Retina (tissue), 1 donor: ENCODE data around the gene C5orf63.
A peak's percentile ranks its signal among the peaks of the same experiment; 100 is the strongest.
"Not testable (repeated sequence)": the region's sequence is repeated elsewhere in the genome, so short reads cannot be mapped to it uniquely, and the experiment has no call there.

ENCODE experiments used
- DNase-seq: peaks from one replicate; pipeline ENCODE4 v3.0.0-alpha.2; 2016

C5orf63 gene

DNA sequence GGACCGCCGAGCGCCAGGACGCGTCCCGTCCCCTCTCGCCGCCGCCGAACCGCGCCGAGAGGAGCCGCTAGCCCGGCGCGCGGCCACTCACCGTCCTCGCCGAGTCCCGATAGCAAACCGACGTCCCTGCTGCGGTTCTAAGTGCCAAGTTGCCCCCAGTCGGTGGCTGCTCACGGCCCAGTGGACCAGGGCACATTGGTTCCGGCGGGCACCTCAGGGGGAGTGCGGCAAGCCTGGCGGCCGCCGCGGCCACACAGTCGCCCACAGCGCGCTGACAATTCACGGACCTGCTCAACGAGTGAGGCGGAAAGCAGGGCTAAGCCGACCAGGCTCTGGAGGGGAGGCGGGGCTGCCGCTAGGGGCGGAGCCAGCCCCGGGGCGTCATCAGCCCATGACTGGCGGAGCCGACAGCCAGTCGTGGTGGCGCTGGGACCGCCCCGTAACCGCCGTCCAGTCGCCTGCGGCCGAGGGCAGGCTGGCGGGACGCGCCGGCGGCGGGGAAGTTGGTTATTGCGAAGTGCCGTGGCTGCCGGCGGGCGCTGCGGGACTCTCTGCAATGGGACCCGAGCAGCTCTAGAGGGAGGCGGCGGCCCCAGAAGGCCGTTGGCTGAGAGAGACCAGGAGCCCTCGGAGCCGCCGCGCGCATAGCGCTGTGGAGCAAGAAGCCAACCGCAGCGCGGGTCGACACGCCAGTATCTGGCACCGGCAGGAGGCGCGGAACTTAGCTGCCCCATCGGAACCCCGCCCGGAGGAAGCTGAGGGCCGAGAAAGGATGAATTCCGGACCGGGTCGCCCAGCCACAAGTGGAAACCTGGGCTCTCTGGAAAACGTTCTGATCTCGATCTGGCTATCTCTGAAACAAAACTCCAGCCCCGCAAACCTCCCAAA is 42.8 kb downstream of the C5orf63 start, which contains the start of gene MARCHF3:
Gene MARCHF3, minus strand, starts transcription at position 300 of the 888 bp plus-strand sequence. CDS start 112,387 bp downstream, outside the sequence.
- peak; percentile 98 for DNase-seq

DNA sequence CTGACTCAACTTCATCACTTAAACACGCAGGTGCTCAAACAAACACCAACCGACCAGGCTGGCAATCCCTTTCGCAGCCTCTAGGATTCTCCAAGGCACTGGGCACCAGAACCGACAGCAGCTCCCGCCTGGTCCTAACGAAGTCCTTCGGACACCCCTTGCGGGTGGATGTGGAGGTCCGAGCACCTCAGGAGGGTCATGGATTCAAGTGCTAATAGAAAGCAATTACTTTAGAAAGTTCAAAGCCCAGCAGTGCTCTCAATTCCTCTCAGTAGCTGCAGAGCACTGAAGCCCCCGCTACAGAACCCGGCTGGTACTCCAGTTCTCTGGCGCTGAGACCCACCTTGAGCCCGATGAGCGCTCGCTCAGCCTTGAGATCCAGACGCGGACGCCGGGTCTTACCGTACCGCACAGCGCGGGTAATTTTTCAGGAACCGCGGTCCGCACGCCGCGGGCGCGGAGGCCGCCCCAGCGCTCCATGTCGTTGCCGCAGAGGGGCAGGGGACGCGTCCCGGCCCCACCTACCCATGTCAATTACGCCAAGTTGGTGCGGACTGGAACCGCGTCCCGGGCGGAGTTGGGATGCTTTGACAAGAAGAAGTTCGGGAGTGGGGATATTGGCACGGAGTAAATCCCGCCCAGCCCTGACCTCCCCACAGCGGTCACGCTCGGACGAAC is 43.6 kb downstream of the C5orf63 start:
- peak; percentile 85 for DNase-seq

DNA sequence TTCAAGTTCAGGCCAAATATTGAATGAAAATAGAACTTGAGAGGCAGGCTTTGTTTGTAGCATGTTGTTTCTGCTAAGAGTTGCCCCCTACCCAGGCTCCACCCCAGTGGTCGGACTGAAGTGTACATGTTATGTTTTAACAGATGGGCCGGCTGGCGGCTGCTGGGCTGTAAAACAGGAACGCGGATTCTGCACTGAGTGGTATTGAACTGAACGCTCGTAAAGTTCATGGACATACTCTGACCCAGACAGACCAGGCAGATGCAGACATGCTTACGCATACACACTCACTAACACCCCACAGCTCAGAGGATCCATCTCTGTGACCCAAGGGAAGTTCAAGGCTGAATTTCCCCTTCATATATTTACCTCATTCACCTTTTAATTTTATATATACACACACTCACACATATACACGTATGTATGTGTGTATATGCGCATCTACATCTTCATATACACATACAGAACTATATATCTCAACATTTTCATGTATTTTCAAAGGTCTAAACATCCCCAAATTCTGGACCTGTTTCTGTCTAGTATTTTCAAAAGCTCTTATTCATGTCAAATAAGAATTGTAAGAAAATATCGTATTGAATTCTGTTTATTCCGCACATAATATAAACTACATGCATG is 44.4 kb downstream of the C5orf63 start:
- peak; percentile 77 for DNase-seq

DNA sequence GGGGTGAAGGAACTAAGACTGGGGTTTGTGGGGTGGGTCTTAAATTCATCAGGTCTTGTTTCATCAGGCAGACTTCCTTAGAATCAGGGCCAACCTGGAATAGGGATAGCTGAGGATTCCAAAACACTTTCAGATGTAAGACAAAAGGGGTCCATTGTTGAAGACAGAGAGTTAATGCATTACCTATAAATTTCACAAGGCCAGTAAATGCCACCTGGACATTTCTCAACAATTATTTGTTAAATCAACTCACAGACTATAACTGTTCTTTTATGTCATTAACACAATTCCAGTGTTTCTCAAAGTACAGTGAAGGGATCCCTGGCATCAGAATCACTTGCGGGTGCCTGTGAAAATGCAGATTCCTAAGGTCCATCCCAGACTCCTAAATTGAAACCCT is 45.8 kb downstream of the C5orf63 start:
- no peak for DNase-seq

DNA sequence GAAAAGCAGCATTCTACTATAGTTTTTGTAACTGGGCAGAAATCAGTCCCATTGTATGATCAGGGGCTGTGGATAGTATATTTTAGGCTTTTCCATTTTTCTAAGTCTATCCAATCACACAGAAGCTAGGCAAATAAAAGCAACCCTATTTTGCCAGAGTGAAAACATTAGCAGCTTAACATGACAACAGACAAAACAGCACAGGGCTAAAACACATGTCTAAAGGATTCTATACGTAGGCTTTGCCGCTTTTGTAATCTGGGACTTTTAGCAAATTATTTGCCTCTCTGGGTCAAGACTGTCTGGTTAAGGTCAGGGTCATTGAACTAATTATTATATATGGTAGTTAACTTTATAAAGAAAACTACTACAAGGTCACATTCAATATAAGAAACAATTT is 47.1 kb downstream of the C5orf63 start:
- DNase-seq = no peak

DNA sequence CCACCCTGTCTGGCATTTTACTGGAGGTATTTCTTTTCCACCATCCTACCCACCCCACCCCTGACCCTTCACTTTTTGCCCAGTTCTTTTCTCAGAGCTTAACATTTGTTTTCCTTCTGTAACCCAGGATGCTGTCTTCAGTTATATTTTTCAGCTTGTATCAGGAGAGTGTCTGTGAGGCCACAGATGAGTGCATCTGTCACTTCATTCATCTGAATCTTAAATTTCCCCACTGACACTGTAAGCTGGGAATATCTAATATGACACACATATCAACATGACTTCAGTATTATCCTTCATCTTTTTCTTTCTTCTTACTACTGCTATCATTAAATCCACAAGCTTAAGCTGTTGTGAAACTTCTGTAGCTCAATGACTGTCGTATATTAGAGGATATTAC is 47.8 kb downstream of the C5orf63 start:
- DNase-seq = peak; percentile 53

DNA sequence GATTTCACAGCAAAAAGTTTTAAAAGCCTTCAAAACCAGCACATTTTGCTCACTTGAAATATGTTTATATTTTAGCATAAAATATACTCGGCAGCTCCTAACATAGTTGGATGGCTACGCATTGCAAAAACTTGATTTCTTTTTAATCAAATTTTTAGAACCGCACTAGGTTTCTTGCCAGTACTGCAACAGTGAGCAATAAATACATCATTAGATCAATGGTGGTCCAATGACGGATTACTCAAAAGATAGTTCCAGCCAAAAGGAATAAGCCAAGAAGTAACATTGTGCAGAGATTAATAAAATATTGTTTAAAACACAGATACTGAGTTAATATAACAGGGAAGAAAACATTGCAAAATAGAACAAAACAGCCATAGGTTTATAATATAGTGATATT is 48.5 kb downstream of the C5orf63 start:
- DNase-seq = no peak

DNA sequence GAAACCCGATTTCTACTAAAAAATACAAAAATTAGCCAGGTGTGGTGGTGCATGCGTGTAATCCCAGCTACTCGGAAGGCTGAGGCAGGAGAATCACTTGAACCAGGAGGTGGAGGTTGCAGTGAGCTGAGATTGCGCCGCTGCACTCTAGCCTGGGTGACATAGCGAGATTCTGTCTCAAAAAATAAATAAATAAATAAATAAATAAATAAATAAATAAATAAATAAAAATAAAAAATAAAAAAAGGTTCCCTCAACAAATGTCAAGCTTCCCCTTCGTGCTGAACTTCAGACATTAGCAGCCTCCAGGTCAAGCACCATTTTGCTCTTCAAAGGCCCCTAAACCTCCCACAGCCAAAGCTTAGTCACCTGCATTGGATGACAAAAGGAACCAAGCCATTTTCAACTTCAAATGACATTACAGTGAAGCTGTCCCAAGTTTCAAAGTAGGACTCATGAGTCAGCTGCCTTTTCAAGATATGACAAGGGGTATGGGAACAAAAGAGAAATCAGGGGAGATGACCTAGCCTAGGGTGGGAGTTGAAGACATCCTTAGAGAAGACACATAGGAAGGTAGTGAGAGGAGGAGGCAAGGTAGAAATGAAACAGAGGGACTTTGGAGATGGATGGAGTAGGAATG is 49.6 kb downstream of the C5orf63 start:
- not testable (repeated sequence) for DNase-seq

DNA sequence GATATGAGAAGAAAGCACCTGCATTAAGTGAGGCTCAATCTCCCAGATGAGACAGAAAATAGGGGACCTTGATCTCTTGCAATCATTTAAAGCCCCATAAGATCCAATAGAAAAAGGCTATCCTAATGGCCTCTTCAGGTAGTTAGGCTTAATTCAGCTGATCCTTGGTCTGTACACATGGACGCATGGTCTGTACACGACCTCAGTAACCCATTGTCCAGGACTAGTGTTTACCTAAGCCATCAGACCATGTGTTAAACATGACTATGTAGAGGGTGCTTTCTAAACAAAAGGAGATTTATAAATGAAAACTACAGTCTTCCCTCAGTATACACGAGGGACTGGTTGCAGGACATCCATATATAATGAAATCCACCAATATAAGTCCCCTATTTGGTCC is 50.5 kb downstream of the C5orf63 start:
- no peak for DNase-seq

DNA sequence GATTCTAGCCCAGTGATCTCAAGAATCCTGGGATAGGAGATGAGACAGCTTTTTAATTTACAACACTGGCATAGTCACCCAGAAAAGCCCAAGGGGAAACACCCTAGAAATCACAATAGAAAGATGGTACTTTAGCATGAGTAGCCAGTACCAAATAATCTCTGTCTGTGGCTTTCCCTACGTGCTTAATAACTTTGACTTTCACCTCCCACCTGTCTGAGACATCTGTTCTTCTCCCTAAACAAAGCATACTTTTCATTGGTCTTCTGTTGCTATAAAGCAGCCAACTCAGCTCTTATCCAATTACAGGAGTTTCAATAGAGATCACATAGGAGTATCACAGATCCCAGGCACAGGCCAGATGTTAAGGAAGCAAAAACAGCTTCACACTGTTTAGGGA is 53.4 kb downstream of the C5orf63 start:
- no peak for DNase-seq

DNA sequence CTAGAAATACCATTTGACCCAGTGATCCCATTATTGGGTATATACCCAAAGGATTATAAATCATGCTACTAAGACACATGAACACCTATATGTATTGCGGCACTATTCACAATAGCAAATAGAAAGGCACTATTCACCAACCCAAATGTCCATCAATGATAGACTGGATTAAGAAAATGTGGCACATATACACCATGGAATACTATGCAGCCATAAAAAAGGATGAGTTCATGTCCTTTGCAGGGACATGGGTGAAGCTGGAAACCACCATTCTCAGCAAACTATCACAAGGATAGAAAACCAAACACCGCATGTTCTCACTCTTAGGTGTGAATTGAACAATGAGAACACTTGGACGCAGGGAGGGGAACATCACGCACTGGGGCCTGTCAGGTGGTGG is 56.6 kb downstream of the C5orf63 start:
- DNase-seq = not testable (repeated sequence)

DNA sequence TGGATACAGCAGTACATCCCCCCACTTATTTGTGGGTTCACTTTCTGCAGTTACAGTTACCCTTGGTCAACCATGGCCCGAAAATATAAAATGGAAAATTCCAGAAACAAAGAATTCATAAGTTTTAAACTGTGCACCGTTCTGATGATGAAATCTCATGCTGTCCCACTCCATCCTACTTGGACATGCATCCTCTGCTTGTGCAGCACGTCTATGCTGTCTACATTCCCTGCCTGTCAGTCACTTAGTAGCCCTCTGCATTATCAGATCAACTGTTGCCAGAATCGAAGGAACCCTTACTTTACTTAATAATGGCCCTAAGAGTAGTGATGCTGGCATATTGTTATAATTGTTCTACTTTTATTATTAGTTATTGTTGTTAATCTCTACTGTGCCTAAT is 57.6 kb downstream of the C5orf63 start:
- no peak for DNase-seq

DNA sequence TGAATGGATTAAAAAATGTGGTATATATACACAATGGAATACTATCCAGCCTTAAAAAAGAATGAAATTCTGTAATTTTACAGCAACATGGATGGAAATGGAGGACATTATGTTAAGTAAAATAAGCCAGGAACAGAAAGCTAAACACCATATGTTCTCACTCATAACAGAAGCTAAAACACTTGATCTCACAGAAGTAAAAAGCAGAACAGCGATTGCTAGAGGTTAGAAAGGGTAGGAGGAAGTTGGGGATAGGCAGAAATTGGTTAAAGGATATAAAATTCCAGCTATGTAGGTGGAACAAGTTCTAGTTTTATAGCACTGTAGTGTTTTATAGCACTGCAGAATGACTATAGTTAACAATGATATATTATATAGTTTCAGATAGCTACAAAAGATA is 58.7 kb downstream of the C5orf63 start:
- DNase-seq = no peak

DNA sequence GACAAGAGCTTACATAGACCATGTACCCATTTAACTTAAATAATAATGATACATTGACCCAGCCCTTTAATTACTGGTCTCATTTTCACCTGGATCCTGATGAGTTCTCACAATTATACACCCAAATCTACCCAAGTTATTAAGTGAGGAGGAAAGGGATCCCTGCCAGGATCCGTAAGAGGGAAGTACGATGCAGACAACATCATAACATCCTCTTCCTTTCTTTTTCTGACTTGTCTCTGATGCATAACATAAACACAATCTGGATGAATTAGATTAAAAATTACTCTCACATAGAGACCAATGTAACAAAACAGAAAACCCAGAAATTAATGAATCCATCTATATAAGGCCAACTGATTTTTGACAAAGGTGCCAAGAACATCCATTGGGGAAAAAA is 59.9 kb downstream of the C5orf63 start:
- no peak for DNase-seq

DNA sequence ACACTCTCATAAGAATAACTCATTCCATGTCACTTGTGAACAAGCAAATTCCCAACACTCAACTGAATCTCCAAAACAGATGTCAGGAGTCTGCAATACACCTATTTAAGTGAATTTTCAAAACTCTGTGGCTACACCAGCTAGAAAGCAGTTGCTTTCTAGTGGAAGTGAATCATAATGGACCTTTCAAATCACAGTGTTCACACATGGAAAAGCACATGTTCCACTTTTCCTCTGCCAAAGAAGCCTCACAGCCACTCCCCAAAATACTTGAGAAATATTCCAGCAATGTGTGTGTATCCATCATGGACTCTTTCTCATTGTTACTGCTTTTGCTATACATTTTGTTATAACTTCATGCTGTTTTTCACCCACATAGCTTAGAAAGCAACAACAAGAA is 60.4 kb downstream of the C5orf63 start:
- DNase-seq = no peak

DNA sequence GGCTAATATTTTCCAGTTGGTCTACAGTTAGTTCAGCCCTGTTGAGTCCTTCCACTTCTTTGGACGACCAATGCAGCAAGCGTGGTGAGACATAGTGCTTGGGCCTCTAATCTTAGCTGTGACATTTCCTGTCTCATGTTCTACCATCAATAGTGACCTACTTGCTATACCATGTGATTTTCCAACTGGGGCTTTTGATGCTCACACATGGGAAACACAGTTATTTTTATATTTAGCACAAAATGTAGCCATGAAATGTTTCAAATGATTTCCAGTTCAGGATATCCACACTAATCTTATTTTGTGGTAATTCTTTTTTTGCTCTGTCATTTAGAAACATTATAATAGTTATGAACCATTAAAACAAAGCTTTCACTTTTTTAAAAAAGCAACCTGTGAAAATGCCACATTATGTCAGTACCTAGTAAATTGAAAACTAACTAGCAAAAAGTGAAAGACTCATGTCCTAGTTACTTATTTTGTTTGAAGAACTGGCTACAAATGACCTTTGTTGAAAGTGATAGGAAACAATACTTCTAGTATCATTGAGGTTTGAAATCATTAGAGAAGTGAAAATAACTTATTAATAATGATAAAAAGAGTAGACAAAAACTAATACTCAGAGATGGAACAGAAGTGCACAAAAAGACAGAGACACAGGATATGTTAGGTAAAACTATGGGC is 61.2 kb downstream of the C5orf63 start:
- peak; percentile 33 for DNase-seq

DNA sequence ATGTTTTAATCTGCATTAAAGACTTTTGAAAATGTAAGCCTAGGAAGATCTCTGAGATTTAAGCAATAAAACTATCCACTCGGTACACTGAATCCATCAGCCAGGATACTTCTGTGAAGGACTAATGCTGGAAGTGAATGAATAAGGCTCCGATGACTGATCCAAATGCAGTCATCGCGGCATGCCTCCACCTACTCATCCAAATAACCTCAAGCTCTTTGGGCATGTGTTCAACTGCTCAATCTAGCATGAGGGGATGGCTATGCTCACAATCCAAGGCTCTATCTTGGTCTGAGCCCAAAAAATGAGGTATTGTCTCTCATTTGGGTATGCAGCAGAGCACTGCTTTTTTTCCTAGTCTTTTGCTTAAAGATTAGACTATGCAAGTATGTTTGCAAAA is 62.1 kb downstream of the C5orf63 start:
- no peak for DNase-seq

DNA sequence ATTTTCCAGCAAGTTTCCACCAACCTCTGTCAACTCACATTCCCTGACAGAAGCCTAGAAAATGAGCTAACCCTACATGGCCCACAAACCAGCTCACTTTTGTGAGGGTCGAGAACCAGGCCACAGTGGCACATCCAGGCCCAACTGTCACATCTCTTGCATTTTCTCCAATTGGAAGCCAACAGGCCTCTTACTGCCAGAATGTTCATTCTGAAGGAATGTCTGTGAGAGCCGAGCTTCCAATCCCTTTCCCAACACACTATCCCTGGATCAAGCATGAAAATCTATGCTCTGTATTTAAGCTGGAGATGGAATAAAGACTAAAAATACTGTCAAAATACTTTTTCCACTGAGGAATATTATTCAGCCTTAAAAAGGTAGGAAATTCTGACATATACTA is 62.9 kb downstream of the C5orf63 start:
- no peak for DNase-seq

DNA sequence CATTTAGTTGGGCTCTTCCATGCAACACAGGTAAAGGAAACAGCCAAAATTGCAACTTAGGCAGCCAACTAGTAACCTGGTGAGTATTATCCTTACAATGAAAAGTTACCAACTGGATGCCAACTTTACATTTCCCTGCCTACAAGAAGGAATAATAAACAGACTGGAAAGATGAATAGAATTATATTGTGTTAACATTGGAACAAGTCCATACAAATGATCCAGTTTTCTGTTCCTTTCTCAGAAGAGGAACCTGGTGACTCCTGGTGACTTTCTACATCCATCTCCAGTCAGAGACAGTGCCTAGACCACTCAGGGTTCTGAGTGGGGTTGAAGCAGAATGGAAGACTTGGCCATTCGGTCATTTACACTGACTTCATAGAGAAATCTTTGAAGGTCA is 63.5 kb downstream of the C5orf63 start:
- DNase-seq = no peak

DNA sequence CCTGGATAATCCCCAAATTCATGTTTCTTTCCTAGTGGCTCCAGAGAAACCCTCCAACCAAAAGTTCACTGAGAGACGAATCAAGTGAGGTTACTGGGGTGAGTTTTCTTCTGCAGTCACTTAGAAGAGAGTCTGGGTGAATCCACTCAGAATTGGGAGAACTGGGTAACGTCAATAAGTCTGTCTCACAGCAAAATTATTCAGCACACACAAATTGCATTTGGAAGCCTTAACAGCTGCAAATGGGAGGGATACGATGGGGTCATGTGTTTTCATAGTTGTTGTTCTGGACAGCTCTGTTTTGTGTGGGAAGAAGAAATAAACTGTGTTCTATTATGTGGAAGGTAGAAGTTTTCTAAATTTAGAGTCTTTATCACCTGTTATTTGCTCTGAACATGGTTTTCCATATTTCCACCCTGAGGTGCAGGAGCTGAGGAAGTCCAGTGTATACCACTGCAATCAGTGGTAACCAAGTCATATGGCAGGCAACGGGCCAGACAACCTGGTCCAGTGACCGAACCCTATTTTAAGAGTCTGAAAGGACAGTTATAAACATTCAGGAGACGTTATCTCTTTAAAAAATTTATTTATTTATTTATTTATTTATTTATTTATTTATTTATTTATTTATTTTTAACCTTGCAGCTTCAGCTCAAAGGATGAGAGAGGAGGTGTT is 64.9 kb downstream of the C5orf63 start:
- DNase-seq = no peak

DNA sequence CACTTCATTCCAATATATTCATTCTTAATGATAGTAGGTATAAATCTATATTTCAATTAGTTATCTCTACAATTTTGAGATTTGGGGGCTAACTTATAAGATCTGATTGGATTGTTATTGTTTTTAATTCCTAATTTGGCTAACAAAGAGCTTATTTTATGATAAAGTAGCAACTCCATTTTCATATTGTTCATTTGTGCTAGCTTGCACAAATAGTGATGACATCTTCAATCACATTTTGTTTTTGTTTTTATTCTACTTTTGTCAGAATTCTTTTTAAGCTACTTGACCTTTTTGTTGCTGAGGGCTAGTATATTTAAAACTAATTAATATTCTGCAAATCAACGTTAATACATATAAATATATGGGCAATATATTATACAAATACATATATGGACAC is 65.8 kb downstream of the C5orf63 start:
- no peak for DNase-seq

DNA sequence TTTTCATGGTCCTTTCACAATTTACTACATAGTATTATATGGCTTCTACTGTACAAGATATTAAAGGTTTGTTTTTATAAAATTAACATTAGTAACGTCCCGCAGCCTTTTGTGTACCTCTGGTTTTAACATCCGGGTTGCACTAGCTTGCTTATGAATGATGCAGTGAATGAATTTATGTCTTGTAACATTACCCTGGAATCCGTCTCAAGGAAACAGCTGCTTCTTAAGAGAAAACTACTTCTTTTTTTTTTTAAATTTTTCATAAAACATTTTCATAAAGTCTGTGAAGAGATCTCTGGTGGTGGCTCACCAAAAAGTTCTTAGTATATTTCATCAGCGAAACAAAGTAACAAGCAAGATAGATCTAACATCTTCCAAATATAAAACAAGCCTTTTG is 66.6 kb downstream of the C5orf63 start:
- no peak for DNase-seq
